ENCODE data around the gene NXPH3.
A peak's percentile ranks its signal among the peaks of the same experiment; 100 is the strongest.

Gene NXPH3

DNA sequence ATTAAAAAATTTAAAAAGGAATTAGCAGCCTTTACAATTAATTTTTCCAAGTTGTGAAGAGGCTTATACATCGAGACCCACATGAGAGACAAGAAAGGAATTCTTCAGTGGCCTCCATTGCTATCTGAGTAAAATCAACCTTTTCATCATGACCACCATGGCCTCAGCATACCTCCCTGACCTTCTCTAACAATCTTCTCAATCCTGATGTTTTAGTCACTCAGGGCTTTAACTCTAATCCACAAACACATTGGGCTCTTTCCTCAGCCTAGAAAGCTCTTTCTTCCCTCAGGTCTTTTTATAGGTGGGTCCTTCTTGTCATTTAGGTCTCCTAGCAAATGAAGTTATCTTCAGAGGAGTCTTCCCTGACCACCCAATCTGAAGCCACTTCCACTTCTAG lies 55.8 kb downstream of the NXPH3 start:
- DNase-seq: peak; percentile 43

Measured in fibroblast of skin of right biceps (primary cell).